GM12878 (cell line): ENCODE results near the gene CAPN2. TPM values are rescaled to one million over a fixed set of nuclear protein-coding genes. Genes with fewer than 3 reads are reported as not detected.

ENCODE experiments used
- ATAC-seq: fragments of 200-7000 bp; cut with Tn5 transposase; 3 replicates; pipeline ENCODE4 v1.9.1; 2020; ENCODE audit warnings: mild to moderate bottlenecking, moderate library complexity
- BruUV-seq: library from RNA; stranded (reverse); fragments of 400-500 nt; replicated peaks from 2 replicates; lab custom pipeline; 2021; lab: Mats Ljungman, UMichigan
- CTCF ChIA-PET: fragments of 300-600 bp; sonication (Branson Sonifier 250); formaldehyde crosslinking; extraction: SDS; loops from one replicate; lab custom pipeline; 2021; ENCODE audit warnings: inconsistent platforms; lab: Yijun Ruan, JAX
- POLR2A ChIA-PET: fragments of 350-600 bp; formaldehyde crosslinking; extraction: SDS; loops from one replicate; lab custom pipeline; 2021; ENCODE audit warnings: inconsistent platforms; lab: Charles Lee
- RAD21 ChIA-PET: fragments of 300-600 bp; sonication (Branson Sonifier 250); formaldehyde crosslinking; loops from one replicate; lab custom pipeline; 2023; ENCODE audit warnings: antibody characterized with exemption; ENCODE audit not compliant: unreplicated experiment; lab: Charles Lee
- SMC1A ChIA-PET: fragments of 300-600 bp; sonication (Branson Sonifier 250); formaldehyde crosslinking; loops from one replicate; lab custom pipeline; 2023; ENCODE audit not compliant: unreplicated experiment, uncharacterized antibody; lab: Charles Lee
- DNase-seq: peaks from one replicate; pipeline ENCODE4 v3.0.0-alpha.2; 2011; ENCODE audit warnings: low read depth, low spot score
- FAIRE-seq: peaks from 3 replicates; lab custom pipeline; 2011; peaks lifted over from hg19 to GRCh38; lab: Jason Lieb, UNC
- H2AFZ ChIP-seq: 2 replicates; pipeline ENCODE4 v1.6.0; 2011; ENCODE audit warnings: low read depth, low read length, control low read depth; ENCODE audit not compliant: control insufficient read depth
- H3K27ac ChIP-seq: 2 replicates; pipeline ENCODE4 v1.5.1; 2011; ENCODE audit warnings: control low read depth; ENCODE audit not compliant: control insufficient read depth, insufficient read depth
- H3K27me3 ChIP-seq, 2 experiments: replicated peaks in 1 of 2; 2 replicates each; pipeline versions ENCODE4 v1.6.0 to v1.6.1; 2011; ENCODE audit warnings: low read length in 1 of 2; ENCODE audit not compliant: control insufficient read depth in 2 of 2, insufficient read depth in 2 of 2
- H3K36me3 ChIP-seq, 2 experiments: 2 replicates each; pipeline ENCODE4 v1.5.1; 2011; ENCODE audit warnings: low read length in 1 of 2; ENCODE audit not compliant: control insufficient read depth in 2 of 2, insufficient read depth in 2 of 2
- H3K4me1 ChIP-seq: 2 replicates; pipeline ENCODE4 v1.6.1; 2011; ENCODE audit warnings: mild to moderate bottlenecking, low read length, moderate library complexity, mixed read lengths; ENCODE audit not compliant: control insufficient read depth, insufficient read depth
- H3K4me2 ChIP-seq: 2 replicates; pipeline ENCODE4 v1.6.0; 2011; ENCODE audit warnings: control low read depth; ENCODE audit not compliant: control insufficient read depth, insufficient read depth
- H3K4me3 ChIP-seq: fragments of 200-600 bp; sonication (generic); 2 replicates; pipeline ENCODE4 v1.5.1; 2016
- H3K79me2 ChIP-seq: 2 replicates; pipeline ENCODE4 v1.6.0; 2011; ENCODE audit warnings: low read length; ENCODE audit not compliant: control insufficient read depth, insufficient read depth
- H3K9ac ChIP-seq: 2 replicates; pipeline ENCODE4 v1.8.0; 2011; ENCODE audit warnings: low read length, control low read depth, mixed read lengths; ENCODE audit not compliant: control insufficient read depth, insufficient read depth
- H3K9me3 ChIP-seq: replicated peaks from 3 replicates; pipeline ENCODE4 v1.5.1; 2011; ENCODE audit warnings: mild to moderate bottlenecking, low read length; ENCODE audit not compliant: control insufficient read depth, insufficient read depth
- H4K20me1 ChIP-seq: 2 replicates; pipeline ENCODE4 v1.6.0; 2011; ENCODE audit not compliant: control insufficient read depth, insufficient read depth
- BMI1 ChIP-seq: fragments of 450-650 bp; IDR thresholded peaks from 2 replicates; pipeline ENCODE4 v1.6.1; 2016; ENCODE audit warnings: mild to moderate bottlenecking, moderate library complexity, borderline replicate concordance
- CBX5 ChIP-seq: sonication (generic); IDR thresholded peaks from 2 replicates; pipeline ENCODE4 v1.6.1; 2016; ENCODE audit warnings: low read depth, moderate library complexity, mild to moderate bottlenecking, inconsistent platforms
- ETV6 ChIP-seq, 2 experiments: fragments of 450-650 bp in 1 of 2; IDR thresholded peaks in 1 of 2; conservative IDR thresholded peaks in 1 of 2; 2 replicates each; pipeline ENCODE4 v1.6.1; 2014; ENCODE audit warnings: antibody characterized with exemption in 1 of 2, borderline replicate concordance in 1 of 2, low read depth in 1 of 2, mild to moderate bottlenecking in 1 of 2, moderate library complexity in 1 of 2
- EZH2 ChIP-seq: IDR thresholded peaks from 2 replicates; pipeline ENCODE4 v1.6.1; 2012; ENCODE audit warnings: low read depth, mild to moderate bottlenecking, control low read depth, inconsistent platforms, low read length, borderline replicate concordance; ENCODE audit not compliant: control insufficient read depth
- MEF2A ChIP-seq: IDR thresholded peaks from 2 replicates; pipeline ENCODE4 v1.6.1; 2011; ENCODE audit warnings: low read depth, mild to moderate bottlenecking, low read length, moderate library complexity; ENCODE audit not compliant: insufficient read depth
- SMARCA5 ChIP-seq: fragments of 450-650 bp; IDR thresholded peaks from 2 replicates; pipeline ENCODE4 v1.6.1; 2017; ENCODE audit warnings: mild to moderate bottlenecking
- TCF12 ChIP-seq: IDR thresholded peaks from 2 replicates; pipeline ENCODE4 v1.6.1; 2011; ENCODE audit warnings: low read depth, mild to moderate bottlenecking, low read length
- WGBS: methylation state at CpG from one replicate; pipeline ENCODE4 v1.1.6; 2016; ENCODE audit warnings: low lambda C conversion rate; ENCODE audit not compliant: insufficient replicate concordance, insufficient coverage; ENCODE audit errors: missing lambda C conversion rate; 5-methylcytosine and 5-hydroxymethylcytosine counted together
- in situ Hi-C: fragments of 300-500 bp; cut with MboI; formaldehyde crosslinking; loops from 9 replicates; pipeline ENCODE4 v1.14.3; 2018; ENCODE audit warnings: mixed read lengths
- intact Hi-C: fragments of 100-400 bp; cut with micrococcal nuclease; formaldehyde crosslinking; loops from one replicate; pipeline ENCODE4 v1.14.2; 2022; ENCODE audit not compliant: unreplicated experiment
- polyA plus RNA-seq, 11 experiments: library from polyadenylated mRNA; depleted of rRNA in 4 of 11; unstranded in 6 of 11; stranded (reverse) in 5 of 11; fragments of >200 nt; fragmentation: Nextera tagmentation in 4 of 11; fragmentation: Illumina TruSeq in 1 of 11; extraction: Ambion mirVana in 4 of 11; extraction: Trizol in 1 of 11; gene quantifications; 1 replicate in 1 of 11; 2 replicates in 10 of 11; pipeline versions ENCODE4 v1.2.1 to v1.2.3, GENCODE V29; 2011 to 2016; ENCODE audit warnings: inconsistent platforms in 2 of 11, missing spikeins in 2 of 11, low read depth in 1 of 11
- total RNA-seq, 4 experiments: library from RNA; depleted of rRNA in 3 of 4; stranded (reverse); fragments of >200 nt in 3 of 4; fragmentation: Illumina TruSeq in 1 of 4; extraction: Trizol in 1 of 4; gene quantifications; 2 replicates each; pipeline versions ENCODE4 v1.2.1 to v1.2.3, GENCODE V29; 2013 to 2021
- TF ChIP-seq, protein P1 (sequence below): IDR thresholded peaks from 2 replicates; pipeline ENCODE4 v1.6.1; 2012; ENCODE audit warnings: mild to moderate bottlenecking, low read depth, low read length

Gene CAPN2
- total and polyA plus RNA-seq, 10 of the 15 experiments (the other 5 are each of a cell fraction or from before 2014, with no cell fraction given): 6.0 to 21.4 (median 16.6) TPM

DNA sequence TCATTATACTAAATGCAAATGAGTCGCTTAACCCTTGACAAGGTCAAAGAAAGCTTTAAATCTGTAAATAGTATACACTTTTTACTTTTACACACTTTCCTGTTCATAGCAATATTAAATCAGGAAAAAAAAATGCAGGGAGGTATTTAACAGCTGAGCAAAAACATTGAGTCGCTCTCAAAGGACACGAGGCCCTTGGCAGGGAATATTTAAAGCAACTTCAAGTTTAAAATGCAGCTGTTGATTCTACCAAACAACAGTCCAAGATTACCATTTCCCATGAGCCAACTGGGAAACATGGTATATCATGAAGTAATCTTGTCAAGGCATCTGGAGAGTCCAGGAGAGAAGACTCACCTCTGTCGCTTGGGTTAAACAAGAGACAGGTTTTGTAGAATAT, 62.7 kb downstream of the CAPN2 start:
- ATAC-seq: no peak
- no peaks in the 10 kb centered on the region for H4K20me1 ChIP-seq
- peaks cover 11% of the 10 kb centered on the region for H3K4me1 ChIP-seq
- intact Hi-C loops (no loop called here), in situ Hi-C loops (no loop called here)
- H3K36me3 ChIP-seq: no peaks in the 10 kb centered on the region; a peak in 1 of 4 replicates
- no peak overlapping the region for H3K4me2 ChIP-seq
- no TSS peak for BruUV-seq
- ChIA-PET SMC1A (interaction anchor here (1.1 to 1.7 kb wide), 2 partner anchors 12 to 23 kb away, joined by 4 read pairs; no protein-coding TSS in a partner anchor), POLR2A (no interaction called here), CTCF (interaction anchor here (1.0 to 2.2 kb wide), 3 partner anchors 10 to 28 kb away, joined by 3 to 8 read pairs (median 4); no protein-coding TSS in a partner anchor), RAD21 (no interaction called here)
- no peak for FAIRE-seq
- no peak overlapping the region for H3K4me3 ChIP-seq
- H3K9ac ChIP-seq: no peak overlapping the region
- no peaks in the 10 kb centered on the region for H3K9me3 ChIP-seq
- 63% methylated on average over 4 of the region's 4 CpGs for WGBS
- H2AFZ ChIP-seq: no peak overlapping the region
- no peaks in the 10 kb centered on the region for H3K79me2 ChIP-seq
- no peak overlapping the region for H3K27ac ChIP-seq
- no peaks in the 10 kb centered on the region for H3K27me3 ChIP-seq
- DNase-seq: no peak
- no peak for TF ChIP-seq TCF12
- TF ChIP-seq SMARCA5: no peak
- TF ChIP-seq, protein P1, sequence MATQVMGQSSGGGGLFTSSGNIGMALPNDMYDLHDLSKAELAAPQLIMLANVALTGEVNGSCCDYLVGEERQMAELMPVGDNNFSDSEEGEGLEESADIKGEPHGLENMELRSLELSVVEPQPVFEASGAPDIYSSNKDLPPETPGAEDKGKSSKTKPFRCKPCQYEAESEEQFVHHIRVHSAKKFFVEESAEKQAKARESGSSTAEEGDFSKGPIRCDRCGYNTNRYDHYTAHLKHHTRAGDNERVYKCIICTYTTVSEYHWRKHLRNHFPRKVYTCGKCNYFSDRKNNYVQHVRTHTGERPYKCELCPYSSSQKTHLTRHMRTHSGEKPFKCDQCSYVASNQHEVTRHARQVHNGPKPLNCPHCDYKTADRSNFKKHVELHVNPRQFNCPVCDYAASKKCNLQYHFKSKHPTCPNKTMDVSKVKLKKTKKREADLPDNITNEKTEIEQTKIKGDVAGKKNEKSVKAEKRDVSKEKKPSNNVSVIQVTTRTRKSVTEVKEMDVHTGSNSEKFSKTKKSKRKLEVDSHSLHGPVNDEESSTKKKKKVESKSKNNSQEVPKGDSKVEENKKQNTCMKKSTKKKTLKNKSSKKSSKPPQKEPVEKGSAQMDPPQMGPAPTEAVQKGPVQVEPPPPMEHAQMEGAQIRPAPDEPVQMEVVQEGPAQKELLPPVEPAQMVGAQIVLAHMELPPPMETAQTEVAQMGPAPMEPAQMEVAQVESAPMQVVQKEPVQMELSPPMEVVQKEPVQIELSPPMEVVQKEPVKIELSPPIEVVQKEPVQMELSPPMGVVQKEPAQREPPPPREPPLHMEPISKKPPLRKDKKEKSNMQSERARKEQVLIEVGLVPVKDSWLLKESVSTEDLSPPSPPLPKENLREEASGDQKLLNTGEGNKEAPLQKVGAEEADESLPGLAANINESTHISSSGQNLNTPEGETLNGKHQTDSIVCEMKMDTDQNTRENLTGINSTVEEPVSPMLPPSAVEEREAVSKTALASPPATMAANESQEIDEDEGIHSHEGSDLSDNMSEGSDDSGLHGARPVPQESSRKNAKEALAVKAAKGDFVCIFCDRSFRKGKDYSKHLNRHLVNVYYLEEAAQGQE: no peak
- no peak for TF ChIP-seq MEF2A
- TF ChIP-seq EZH2: no peak
- TF ChIP-seq CBX5: no peak
- no peak for TF ChIP-seq ETV6 (conservative IDR thresholded peaks at IDR 0.05 in 1 of 2, IDR thresholded peaks at IDR 0.05 in 1 of 2; ENCODE audit: borderline replicate concordance in 1 of 2, low read depth in 1 of 2)
- TF ChIP-seq BMI1: no peak
